Suprapubic skin (tissue), 4 donors: ENCODE results near the gene NPHP1.

Experiments used
- EP300 ChIP-seq: sonication (generic); formaldehyde crosslinking; IDR thresholded peaks from one replicate; pipeline ENCODE4 v1.6.1; 2017; ENCODE audit warnings: antibody characterized with exemption
- POLR2A ChIP-seq, 2 donors: fragments of 450-650 bp; IDR thresholded peaks; one replicate each; pipeline ENCODE4 v1.6.1; 2017; ENCODE audit warnings: antibody characterized with exemption in 2 of 2, mild to moderate bottlenecking in 2 of 2, moderate library complexity in 2 of 2
- POLR2AphosphoS5 ChIP-seq, 3 donors: sonication (generic); formaldehyde crosslinking; IDR thresholded peaks; one replicate each; pipeline ENCODE4 v1.6.1; 2017; ENCODE audit warnings: antibody characterized with exemption in 3 of 3
- TF ChIP-seq, protein P1 (sequence below), 2 donors: fragments of 200-600 bp in 1 of 2; fragments of 450-650 bp in 1 of 2; sonication (generic) in 1 of 2; IDR thresholded peaks; one replicate each; pipeline ENCODE4 v1.5.1; 2016 to 2019; ENCODE audit warnings: antibody characterized with exemption in 2 of 2, mild to moderate bottlenecking in 1 of 2, moderate library complexity in 1 of 2

- TF ChIP-seq, protein P1, sequence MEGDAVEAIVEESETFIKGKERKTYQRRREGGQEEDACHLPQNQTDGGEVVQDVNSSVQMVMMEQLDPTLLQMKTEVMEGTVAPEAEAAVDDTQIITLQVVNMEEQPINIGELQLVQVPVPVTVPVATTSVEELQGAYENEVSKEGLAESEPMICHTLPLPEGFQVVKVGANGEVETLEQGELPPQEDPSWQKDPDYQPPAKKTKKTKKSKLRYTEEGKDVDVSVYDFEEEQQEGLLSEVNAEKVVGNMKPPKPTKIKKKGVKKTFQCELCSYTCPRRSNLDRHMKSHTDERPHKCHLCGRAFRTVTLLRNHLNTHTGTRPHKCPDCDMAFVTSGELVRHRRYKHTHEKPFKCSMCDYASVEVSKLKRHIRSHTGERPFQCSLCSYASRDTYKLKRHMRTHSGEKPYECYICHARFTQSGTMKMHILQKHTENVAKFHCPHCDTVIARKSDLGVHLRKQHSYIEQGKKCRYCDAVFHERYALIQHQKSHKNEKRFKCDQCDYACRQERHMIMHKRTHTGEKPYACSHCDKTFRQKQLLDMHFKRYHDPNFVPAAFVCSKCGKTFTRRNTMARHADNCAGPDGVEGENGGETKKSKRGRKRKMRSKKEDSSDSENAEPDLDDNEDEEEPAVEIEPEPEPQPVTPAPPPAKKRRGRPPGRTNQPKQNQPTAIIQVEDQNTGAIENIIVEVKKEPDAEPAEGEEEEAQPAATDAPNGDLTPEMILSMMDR (IDR thresholded peaks at IDR 0.05) = no peak
- no peak for TF ChIP-seq POLR2A (IDR thresholded peaks at IDR 0.05)
- no peak for TF ChIP-seq EP300
- no peak for TF ChIP-seq POLR2AphosphoS5 (IDR thresholded peaks at IDR 0.05)
Measured at GRCh38 chr2:110197452-110197851, 7.4 kb downstream of the NPHP1 start.
